D721Med (cell line): Measurements from ENCODE around the gene NAPA.

Experiments
- DNase-seq: peaks from one replicate; pipeline ENCODE4 v3.0.0; 2011; ENCODE audit warnings: low spot score; ENCODE audit not compliant: insufficient read length
- FAIRE-seq: peaks from 2 replicates; lab custom pipeline; 2011; peaks lifted over from hg19 to GRCh38; lab: Jason Lieb, UNC
- CTCF ChIP-seq: IDR thresholded peaks from 2 replicates; pipeline ENCODE4 v1.5.1; 2012; ENCODE audit warnings: mild to moderate bottlenecking, control low read depth; ENCODE audit not compliant: insufficient read depth; ENCODE audit errors: missing control alignments

Gene NAPA

GRCh38 chr19:47467914-47468313 lies 46.9 kb downstream of the NAPA start:
- FAIRE-seq (no peak), DNase-seq (peak; percentile 7)
- TF ChIP-seq CTCF = no peak

- DNase-seq = no peak
- no peak for FAIRE-seq
- TF ChIP-seq CTCF = no peak
Measured at GRCh38 chr19:47465957-47466356, 48.9 kb downstream of the NAPA start.

GRCh38 chr19:47464675-47465419 lies 50.0 kb downstream of the NAPA start:
- FAIRE-seq (no peak), DNase-seq (no peak)
- TF ChIP-seq CTCF = no peak

GRCh38 chr19:47461876-47462275 lies 53.0 kb downstream of the NAPA start:
- no peak for TF ChIP-seq CTCF
- DNase-seq (no peak), FAIRE-seq (no peak)

- FAIRE-seq (no peak), DNase-seq (no peak)
- TF ChIP-seq CTCF = no peak
Measured at GRCh38 chr19:47459477-47459876, 55.4 kb downstream of the NAPA start.

- DNase-seq (no peak), FAIRE-seq (no peak)
- TF ChIP-seq CTCF = no peak
Measured at GRCh38 chr19:47458672-47459071, 56.2 kb downstream of the NAPA start.

GRCh38 chr19:47456721-47457474 lies 58.0 kb downstream of the NAPA start:
- TF ChIP-seq CTCF = no peak
- FAIRE-seq (no peak), DNase-seq (no peak)
